SK-N-MC (cell line): ENCODE measurements around the gene VARS2.

Source experiments
- EZH2 ChIP-seq: fragments of 200-600 bp; sonication (generic); IDR thresholded peaks from one replicate; pipeline ENCODE4 v1.6.1; 2017; ENCODE audit warnings: antibody characterized with exemption
- FOXP2 ChIP-seq: optimal IDR thresholded peaks from 2 replicates; pipeline ENCODE3; 2011; ENCODE audit warnings: mild to moderate bottlenecking, moderate library complexity; ENCODE audit not compliant: insufficient read depth; ENCODE audit errors: extremely low read length, control extremely low read depth
- POLR2AphosphoS5 ChIP-seq: IDR thresholded peaks from 2 replicates; pipeline ENCODE4 v1.6.1; 2012; ENCODE audit warnings: mild to moderate bottlenecking, low read depth, low read length, borderline replicate concordance

DNA sequence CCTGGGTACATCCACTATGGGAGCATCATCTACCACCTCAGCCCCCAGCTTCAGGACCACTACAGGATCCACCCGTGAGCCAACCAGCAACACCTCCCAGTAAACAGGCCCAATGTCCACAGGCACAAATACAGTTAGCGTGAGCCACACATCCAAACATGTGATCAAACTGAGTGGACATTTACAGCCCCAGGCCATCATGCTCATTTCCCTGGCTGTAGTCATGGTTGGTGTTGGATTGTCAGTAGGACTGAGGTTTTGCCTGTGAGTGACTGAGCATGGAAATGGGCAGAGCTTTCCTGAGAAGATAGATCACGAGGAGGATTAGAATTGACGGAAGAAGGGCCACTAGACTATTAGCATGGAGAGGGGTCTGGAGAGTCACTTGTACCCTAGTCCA is 58.8 kb downstream of the VARS2 start:
- TF ChIP-seq EZH2 (no peak), POLR2AphosphoS5 (no peak), FOXP2 (no peak)
